AG20443 (cell line): ENCODE measurements around the gene PCDHGB3.
A peak's percentile ranks its signal among the peaks of the same experiment; 100 is the strongest.
"Not testable (repeated sequence)": the region's sequence is repeated elsewhere in the genome, so short reads cannot be mapped to it uniquely, and the experiment has no call there.

Experiments used
- DNase-seq: peaks from one replicate; pipeline ENCODE4 v3.0.0; 2012; ENCODE audit warnings: low spot score, mixed read lengths

The PCDHGB3 gene

DNA sequence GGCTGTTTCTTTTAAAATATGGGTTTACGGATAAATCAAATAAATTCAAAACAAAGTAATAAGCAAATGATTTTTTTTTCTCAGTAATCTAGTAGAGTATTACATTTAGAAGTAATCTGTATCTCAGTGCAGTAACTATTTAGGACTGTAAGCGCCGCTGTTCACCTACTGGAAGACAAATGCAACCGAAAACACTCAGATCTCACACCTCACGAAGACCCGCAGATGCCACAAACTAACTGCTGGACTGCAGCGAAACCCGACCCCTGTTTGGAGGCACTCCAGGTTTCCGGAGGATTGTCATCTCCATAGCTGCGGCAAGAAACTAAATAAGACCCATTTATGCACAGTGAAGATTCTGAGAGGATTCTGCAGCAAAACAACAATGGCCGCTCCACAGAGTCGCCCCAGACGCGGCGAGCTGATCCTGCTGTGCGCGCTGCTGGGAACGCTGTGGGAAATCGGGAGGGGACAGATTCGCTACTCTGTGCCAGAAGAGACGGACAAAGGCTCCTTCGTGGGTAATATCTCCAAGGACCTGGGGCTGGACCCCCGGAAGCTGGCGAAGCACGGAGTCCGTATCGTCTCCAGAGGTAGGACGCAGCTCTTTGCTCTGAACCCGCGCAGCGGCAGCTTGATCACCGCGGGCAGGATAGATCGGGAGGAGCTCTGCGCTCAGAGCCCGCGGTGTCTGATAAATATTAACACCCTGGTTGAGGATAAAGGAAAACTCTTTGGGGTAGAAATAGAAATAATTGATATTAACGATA lies 22.6 kb downstream of the PCDHGB3 start, which contains the start of gene PCDHGA8:
TSS of gene PCDHGA8 (plus strand) at position 205 of the 770 bp plus-strand sequence. CDS start at position 386, 181 bp downstream.
- DNase-seq, result no peak

DNA sequence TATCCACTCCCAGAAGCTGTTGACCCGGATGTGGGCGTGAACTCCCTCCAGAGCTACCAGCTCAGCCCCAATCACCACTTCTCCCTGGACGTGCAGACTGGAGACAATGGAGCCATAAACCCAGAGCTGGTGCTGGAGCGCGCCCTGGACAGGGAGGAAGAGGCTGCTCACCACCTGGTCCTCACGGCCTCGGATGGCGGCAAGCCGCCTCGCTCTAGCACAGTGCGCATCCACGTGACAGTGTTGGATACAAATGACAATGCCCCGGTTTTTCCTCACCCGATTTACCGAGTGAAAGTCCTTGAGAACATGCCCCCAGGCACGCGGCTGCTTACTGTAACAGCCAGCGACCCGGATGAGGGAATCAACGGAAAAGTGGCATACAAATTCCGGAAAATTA lies 23.2 kb downstream of the PCDHGB3 start:
- DNase-seq, result no peak

- not testable (repeated sequence) for DNase-seq
These were observed 24.6 kb downstream of the PCDHGB3 start for GRCh38 chr5:141394401-141395187.

GRCh38 chr5:141397756-141398551 lies 27.9 kb downstream of the PCDHGB3 start, which contains the start of gene PCDHGB5:
PCDHGB5 (plus strand) TSS chr5:141397947; CDS start chr5:141398128, 181 bp downstream.
- DNase-seq, result peak; percentile 46

DNA sequence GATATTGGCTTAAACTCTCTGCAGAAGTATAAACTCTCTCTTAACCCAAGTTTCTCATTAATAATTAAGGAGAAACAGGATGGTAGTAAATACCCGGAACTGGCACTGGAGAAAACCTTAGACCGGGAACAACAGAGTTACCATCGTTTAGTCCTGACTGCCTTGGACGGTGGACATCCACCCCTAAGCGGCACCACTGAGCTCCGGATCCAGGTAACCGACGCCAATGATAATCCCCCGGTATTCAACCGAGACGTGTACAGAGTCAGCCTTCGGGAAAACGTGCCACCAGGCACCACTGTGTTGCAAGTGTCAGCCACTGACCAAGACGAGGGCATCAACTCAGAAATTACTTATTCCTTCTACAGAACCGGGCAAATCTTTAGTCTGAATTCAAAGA lies 28.6 kb downstream of the PCDHGB3 start:
- no peak for DNase-seq

- no peak for DNase-seq
These were observed 29.7 kb downstream of the PCDHGB3 start for GRCh38 chr5:141399555-141400258.

GRCh38 chr5:141402553-141403243 lies 32.7 kb downstream of the PCDHGB3 start, which contains the start of gene PCDHGA9:
PCDHGA9 (plus strand) TSS chr5:141402778; CDS start chr5:141402953, 175 bp downstream.
- peak; percentile 42 for DNase-seq

DNA sequence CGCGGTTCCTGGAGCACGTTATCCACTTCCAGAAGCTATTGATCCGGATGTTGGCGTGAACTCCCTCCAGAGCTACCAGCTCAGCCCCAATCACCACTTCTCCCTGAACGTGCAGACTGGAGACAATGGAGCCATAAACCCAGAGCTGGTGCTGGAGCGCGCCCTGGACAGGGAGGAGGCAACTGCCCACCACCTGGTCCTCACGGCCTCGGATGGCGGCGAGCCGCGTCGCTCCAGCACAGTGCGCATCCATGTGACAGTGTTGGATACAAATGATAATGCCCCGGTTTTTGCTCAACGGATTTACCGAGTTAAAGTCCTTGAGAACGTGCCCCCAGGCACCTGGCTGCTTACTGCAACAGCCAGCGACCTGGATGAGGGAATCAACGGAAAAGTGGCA lies 33.3 kb downstream of the PCDHGB3 start:
- DNase-seq, result no peak

GRCh38 chr5:141407790-141408505 lies 37.9 kb downstream of the PCDHGB3 start, which contains the start of gene PCDHGB6:
PCDHGB6 (plus strand) TSS chr5:141408021; CDS start chr5:141408203, 182 bp downstream.
- DNase-seq, result peak; percentile 57

DNA sequence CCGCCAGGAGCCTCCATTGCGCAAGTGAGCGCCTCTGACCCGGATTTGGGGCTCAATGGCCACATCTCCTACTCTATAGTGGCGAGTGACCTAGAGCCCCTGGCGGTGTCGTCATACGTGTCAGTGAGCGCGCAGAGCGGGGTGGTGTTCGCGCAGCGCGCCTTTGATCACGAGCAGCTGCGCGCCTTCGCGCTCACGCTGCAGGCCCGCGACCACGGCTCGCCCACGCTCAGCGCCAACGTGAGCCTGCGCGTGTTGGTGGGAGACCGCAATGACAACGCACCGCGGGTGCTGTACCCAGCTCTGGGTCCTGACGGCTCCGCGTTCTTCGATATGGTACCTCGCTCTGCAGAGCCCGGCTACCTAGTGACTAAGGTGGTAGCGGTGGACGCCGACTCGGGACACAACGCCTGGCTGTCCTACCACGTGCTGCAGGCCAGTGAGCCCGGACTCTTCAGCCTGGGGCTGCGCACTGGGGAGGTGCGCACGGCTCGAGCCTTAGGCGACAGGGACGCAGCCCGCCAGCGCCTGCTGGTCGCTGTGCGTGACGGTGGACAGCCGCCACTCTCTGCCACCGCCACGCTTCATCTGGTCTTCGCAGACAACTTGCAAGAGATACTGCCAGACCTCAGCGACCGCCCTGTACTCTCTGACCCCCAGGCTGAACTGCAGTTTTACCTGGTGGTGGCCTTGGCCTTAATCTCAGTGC lies 39.7 kb downstream of the PCDHGB3 start:
- no peak for DNase-seq

DNA sequence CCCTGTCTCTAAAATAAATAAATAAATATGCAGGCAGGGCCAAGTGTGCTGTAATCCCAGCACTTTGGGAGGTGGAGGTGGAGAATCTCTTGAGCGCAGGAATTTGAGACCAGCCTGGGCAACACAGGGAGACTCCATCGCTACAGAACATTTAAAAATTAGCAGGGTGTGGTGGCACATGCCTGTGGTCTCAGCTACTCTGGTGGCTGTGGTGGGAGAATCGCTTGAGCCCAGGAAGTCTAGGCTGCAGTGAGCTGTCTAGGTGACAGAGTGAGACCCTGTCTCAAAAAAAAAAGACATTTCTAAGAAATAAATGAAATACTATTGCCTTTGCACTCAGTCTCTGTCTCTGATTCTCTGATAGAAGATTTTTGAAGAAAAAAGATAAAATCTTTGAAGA lies 41.5 kb downstream of the PCDHGB3 start:
- DNase-seq, result no peak

- peak; percentile 78 for DNase-seq
These were observed 43.0 kb downstream of the PCDHGB3 start, which contains the start of gene PCDHGA10 for GRCh38 chr5:141412854-141413539. PCDHGA10 (plus strand) TSS chr5:141412987; CDS start chr5:141413176, 189 bp downstream.

- DNase-seq, result no peak
These were observed 43.6 kb downstream of the PCDHGB3 start for GRCh38 chr5:141413540-141414069.

- not testable (repeated sequence) for DNase-seq
These were observed 44.7 kb downstream of the PCDHGB3 start for GRCh38 chr5:141414548-141415274.

DNA sequence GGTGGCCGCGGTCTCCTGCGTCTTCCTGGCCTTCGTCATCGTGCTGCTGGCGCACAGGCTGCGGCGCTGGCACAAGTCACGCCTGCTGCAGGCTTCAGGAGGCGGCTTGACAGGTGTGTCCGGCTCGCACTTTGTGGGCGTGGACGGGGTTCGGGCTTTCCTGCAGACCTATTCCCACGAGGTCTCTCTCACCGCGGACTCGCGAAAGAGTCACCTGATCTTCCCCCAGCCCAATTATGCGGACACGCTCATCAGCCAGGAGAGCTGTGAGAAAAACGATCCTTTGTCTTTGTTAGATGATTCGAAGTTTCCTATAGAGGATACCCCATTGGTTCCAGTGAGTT lies 45.2 kb downstream of the PCDHGB3 start:
- DNase-seq, result not testable (repeated sequence)

- DNase-seq, result peak; percentile 74
These were observed 47.6 kb downstream of the PCDHGB3 start, which contains the start of gene PCDHGB7 for GRCh38 chr5:141417494-141418172. PCDHGB7 (plus strand) TSS chr5:141417677; CDS start chr5:141417860, 183 bp downstream.
